ENCODE data around the gene HOXA10.
A peak's percentile ranks its signal among the peaks of the same experiment; 100 is the strongest.

The HOXA10 gene

DNA sequence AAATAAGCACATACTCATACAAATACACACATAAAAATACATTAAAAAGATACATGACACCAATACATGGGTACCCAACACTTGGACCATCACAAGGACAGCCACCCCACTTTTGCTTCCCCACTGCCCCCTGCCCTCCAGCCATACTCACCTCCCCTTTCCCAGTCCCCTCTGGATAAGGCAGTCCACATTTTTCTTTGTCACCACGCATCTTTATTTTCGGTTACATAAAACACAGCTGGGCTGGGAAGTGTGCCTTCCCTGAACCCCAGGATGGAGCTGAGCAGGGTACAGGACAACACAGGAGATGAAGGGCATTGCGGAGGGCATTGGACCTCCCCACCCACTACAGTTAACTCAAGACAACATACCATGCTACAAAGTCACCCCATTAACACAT is 20.6 kb downstream of the HOXA10 start:
- no peak overlapping the region for H3K4me3 ChIP-seq (ENCODE audit: low read length)
- TF ChIP-seq, protein P1, sequence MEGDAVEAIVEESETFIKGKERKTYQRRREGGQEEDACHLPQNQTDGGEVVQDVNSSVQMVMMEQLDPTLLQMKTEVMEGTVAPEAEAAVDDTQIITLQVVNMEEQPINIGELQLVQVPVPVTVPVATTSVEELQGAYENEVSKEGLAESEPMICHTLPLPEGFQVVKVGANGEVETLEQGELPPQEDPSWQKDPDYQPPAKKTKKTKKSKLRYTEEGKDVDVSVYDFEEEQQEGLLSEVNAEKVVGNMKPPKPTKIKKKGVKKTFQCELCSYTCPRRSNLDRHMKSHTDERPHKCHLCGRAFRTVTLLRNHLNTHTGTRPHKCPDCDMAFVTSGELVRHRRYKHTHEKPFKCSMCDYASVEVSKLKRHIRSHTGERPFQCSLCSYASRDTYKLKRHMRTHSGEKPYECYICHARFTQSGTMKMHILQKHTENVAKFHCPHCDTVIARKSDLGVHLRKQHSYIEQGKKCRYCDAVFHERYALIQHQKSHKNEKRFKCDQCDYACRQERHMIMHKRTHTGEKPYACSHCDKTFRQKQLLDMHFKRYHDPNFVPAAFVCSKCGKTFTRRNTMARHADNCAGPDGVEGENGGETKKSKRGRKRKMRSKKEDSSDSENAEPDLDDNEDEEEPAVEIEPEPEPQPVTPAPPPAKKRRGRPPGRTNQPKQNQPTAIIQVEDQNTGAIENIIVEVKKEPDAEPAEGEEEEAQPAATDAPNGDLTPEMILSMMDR (conservative IDR thresholded peaks at IDR 0.05; ENCODE audit: low read length) = no peak
- no peak for DNase-seq (ENCODE audit: low read depth)

DNA sequence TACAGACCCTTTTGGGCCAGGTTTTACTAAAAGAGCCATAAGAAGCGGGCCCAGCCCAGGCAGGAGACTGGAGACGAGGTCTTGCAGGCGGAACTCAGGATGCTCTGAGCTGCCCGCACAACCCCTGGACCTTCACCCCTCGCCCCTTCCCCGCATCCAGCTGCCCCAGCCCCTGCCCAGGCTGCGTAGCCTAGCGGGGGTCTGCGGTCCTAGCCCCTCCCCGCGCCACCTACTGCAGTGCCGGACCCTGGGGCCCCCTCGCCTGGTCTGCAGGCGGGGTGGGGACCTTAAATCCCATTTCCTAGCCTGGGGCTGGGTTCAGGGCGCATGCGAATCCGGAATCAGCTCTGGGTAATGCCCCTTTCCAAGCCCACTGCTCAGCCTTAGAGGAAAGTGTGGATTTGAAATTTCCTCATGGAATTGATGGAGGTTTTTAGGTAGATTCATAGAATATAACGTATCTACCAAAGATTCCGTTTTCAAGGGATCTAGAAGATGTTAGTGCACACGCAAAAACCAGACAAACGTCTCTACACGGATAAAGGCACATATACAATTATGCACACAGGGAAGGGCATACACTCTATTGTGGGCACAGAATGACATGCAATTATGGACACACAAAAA is 21.2 kb downstream of the HOXA10 start:
- H3K4me3 ChIP-seq (ENCODE audit: low read length) = peak overlapping the region; percentile 84
- DNase-seq (ENCODE audit: low read depth) = no peak
- TF ChIP-seq, protein P1 (conservative IDR thresholded peaks at IDR 0.05; ENCODE audit: low read length) = no peak

DNA sequence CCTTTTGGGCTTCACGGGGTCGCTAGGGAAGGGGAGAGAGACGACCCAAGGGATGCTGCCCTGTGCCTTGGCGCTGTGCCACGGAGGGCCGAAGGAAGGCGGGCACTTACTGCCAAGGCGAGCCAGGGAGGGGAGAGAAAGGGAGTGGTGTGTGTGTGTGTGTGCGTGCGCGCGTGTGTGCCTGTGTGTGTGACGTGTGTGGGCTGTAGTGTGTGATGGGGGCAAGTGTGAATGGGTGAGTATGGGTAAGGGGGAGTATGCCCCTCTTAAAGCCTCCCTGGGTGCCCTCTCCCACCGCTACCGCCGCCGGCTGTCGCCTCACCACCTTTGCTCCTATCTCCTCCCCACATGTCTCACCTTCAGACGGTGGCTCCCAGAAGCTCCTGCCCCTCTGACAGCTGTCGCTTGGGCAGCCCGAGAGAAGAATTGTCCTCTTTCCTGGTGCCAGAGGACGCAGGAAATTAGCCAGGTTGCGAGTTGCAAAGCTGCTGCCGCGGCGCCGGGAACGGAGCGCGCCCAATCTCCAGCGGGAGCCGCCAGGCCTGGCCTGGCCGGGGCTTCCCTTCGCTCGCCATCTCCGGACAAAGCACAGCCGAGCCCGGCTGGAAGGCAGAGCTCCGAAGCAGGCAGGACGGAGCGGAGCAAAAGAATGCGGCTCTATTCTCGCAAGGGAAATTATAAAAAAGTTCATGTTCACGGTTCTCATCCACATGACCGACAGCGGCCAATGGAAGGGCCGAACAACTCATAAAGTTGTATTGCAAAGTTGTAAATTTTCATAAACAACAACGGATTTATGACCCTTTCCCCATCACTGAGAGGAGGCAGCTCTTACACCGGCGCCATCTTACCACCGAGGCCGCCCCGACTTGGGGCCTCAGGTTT is 21.9 kb downstream of the HOXA10 start, which contains the start of gene HOXA3:
HOXA3 (minus strand) TSS at position 653 of the 885 bp plus-strand sequence. CDS start 41,943 bp downstream, outside the sequence.
- DNase-seq (ENCODE audit: low read depth) = peak; percentile 84
- H3K4me3 ChIP-seq (ENCODE audit: low read length) = peak within 1 kb of the TSS; percentile 84
- TF ChIP-seq, protein P1 (conservative IDR thresholded peaks at IDR 0.05; ENCODE audit: low read length) = no peak

DNA sequence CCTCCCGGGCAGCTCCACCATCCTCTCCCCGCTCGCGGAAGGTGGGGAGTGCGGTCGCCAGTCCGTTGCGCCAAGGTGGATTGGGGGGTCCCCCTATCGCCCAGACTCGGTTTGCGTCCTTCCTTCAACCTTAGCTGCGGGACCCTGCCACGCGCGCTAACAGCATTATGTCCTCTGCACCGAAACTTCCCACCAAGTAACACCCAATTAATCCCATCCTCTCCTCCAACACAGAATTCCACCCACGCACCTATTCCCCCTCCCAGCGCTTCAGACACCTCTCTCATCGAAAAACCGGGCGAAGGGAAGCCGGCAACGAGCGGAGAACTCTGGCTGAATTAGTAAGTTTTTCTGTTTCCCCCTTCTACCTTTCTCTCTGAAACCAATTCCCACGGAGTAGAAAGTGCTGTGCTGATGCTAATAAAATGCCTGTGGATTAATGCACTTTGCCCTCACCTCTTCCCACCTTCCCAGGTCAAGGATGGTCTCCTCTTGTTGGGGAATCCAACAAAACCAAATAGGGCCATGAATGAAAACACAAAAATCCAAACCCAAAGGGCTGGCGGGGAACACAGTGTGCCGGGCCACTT is 22.7 kb downstream of the HOXA10 start:
- no peak for DNase-seq (ENCODE audit: low read depth)
- TF ChIP-seq, protein P1 (conservative IDR thresholded peaks at IDR 0.05; ENCODE audit: low read length) = peak; percentile 18; the same call in 1 of the 2 replicates
- H3K4me3 ChIP-seq (ENCODE audit: low read length) = peak overlapping the region; percentile 84

DNA sequence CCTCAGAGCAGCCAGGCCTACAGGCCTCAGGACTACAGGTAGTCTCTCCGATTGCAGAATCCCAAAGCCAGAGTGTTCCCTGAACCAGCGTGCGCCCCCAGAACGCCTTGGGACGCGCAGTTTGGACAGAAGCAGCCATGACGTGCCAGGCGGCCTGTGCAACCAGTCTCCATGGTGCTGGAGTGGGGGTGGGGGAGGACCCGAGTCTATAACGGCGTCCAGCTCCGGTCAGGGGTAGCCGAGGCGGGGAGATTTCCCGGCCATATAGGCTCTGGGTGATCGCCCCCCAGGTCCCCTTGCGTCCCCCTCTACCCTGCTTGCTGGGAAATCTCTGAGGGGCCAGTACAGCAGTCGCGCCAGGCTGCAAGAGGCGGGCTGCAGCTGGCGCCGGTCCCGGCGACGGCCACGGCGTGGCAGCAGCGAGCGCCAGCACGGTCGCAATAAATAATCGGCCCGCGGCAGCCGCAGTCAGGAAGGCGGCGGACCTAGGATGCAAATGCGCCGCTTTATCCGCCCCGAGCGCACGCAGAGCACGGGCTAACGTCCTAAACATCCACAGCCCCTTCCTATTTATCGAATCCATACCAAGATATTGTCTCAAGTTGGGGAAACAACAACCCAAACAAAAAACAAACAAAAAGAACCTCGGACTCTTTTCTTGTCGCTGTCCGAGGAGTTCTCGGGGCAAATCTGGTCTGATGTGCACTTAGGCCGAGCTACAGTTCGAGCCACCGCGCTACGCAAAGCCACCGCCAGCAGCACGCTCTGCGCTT is 23.4 kb downstream of the HOXA10 start:
- DNase-seq (ENCODE audit: low read depth) = peak; percentile 80
- peak overlapping the region; percentile 84 for H3K4me3 ChIP-seq (ENCODE audit: low read length)
- TF ChIP-seq, protein P1 (conservative IDR thresholded peaks at IDR 0.05; ENCODE audit: low read length) = peak; percentile 60

DNA sequence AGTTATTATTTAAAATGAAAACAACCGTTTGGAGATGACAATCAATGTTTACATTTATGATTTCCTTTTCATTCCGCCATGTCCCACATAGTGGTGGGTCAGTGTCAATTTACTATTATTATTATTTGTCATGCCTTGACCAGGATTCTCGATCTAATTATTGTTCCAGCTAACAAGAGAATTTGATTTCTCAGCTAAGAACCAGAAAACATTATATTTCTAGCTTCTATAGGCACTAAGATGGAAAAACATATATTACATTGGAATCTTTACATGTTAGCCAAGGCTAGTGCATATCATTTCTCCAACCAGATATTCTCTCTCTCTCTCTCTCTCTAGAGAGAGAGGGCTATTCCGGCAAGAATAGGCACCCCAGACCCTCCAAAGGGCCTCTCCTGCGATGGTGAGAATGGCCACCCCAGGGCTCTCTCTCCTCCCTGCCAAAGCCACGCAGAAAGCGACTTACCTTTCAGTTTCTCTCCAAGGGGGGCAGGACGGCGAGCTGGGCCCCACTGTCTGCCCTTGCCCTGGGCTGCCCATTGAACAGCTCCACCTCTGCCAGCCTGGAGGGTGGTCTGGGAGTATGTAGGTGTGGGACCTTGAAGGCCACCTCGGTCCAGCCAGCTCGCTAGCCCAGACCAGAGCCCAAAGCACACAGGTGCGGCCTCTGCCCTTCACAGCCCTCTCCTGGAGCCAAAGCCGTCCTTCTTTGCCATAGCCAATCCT is 24.1 kb downstream of the HOXA10 start:
- H3K4me3 ChIP-seq (ENCODE audit: low read length) = peak overlapping the region; percentile 84
- DNase-seq (ENCODE audit: low read depth) = no peak
- TF ChIP-seq, protein P1 (conservative IDR thresholded peaks at IDR 0.05; ENCODE audit: low read length) = no peak
